Gastrocnemius medialis (tissue), 4 donors: ENCODE data around the gene PALLD.

Experiments
- POLR2A ChIP-seq, 2 donors: fragments of 450-650 bp; IDR thresholded peaks; one replicate each; pipeline ENCODE4 v1.6.1; 2017; ENCODE audit warnings: antibody characterized with exemption in 2 of 2, mild to moderate bottlenecking in 2 of 2, moderate library complexity in 2 of 2
- TF ChIP-seq, protein P1 (sequence below), 5 experiments: fragments of 450-650 bp in 3 of 5; fragments of 200-600 bp in 2 of 5; sonication (generic) in 2 of 5; IDR thresholded peaks in 4 of 5; conservative IDR thresholded peaks in 1 of 5; 1 replicate in 4 of 5; 2 replicates in 1 of 5; pipeline ENCODE4 v1.5.1; 2016 to 2019; ENCODE audit warnings: antibody characterized with exemption in 5 of 5, mild to moderate bottlenecking in 3 of 5, moderate library complexity in 3 of 5

DNA sequence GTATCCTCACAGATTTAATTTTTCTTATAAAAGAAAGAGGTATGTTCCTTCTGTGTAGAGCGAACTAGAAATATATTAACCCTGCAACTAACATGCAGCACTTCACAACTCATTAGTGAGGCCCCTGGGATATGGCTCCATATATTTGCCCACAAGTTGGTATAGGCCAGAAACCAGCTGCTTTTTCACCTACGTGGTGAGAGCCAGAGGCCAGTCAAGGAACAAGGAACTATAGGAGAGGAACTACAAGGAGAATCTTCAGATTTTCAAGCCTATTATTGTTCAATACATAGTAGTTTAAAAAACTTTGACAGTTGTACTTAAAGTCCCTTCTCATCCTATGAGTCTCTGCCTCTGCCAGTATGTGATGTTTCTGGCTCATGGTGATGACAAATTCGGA is 307.3 kb downstream of the PALLD start:
- TF ChIP-seq, protein P1, sequence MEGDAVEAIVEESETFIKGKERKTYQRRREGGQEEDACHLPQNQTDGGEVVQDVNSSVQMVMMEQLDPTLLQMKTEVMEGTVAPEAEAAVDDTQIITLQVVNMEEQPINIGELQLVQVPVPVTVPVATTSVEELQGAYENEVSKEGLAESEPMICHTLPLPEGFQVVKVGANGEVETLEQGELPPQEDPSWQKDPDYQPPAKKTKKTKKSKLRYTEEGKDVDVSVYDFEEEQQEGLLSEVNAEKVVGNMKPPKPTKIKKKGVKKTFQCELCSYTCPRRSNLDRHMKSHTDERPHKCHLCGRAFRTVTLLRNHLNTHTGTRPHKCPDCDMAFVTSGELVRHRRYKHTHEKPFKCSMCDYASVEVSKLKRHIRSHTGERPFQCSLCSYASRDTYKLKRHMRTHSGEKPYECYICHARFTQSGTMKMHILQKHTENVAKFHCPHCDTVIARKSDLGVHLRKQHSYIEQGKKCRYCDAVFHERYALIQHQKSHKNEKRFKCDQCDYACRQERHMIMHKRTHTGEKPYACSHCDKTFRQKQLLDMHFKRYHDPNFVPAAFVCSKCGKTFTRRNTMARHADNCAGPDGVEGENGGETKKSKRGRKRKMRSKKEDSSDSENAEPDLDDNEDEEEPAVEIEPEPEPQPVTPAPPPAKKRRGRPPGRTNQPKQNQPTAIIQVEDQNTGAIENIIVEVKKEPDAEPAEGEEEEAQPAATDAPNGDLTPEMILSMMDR (IDR thresholded peaks at IDR 0.05 in 4 of 5, conservative IDR thresholded peaks at IDR 0.05 in 1 of 5), result no peak
- no peak for TF ChIP-seq POLR2A (IDR thresholded peaks at IDR 0.05)
